Transverse colon (tissue), 4 donors: ENCODE results near the gene FAM107A. TPM values are rescaled to one million over a fixed set of nuclear protein-coding genes. Genes with fewer than 3 reads are reported as not detected.

ENCODE experiments used
- DNase-seq: peaks from one replicate; pipeline ENCODE4 v3.0.0-alpha.2; 2019
- H3K27ac ChIP-seq, 4 donors: fragments of 200-600 bp; sonication (generic); 2 replicates each; pipeline ENCODE4 v1.5.1; 2016 to 2018; ENCODE audit warnings: inconsistent platforms in 4 of 4
- H3K27me3 ChIP-seq: fragments of 200-600 bp; sonication (generic); 2 replicates; pipeline ENCODE4 v1.5.1; 2017; ENCODE audit warnings: inconsistent platforms
- H3K36me3 ChIP-seq, 4 donors: fragments of 200-600 bp; sonication (generic); 2 replicates each; pipeline ENCODE4 v1.5.1; 2017 to 2019; ENCODE audit warnings: inconsistent platforms in 4 of 4
- H3K4me1 ChIP-seq, 4 donors: fragments of 200-600 bp; sonication (generic); 2 replicates each; pipeline ENCODE4 v1.5.1; 2017 to 2020; ENCODE audit warnings: inconsistent platforms in 4 of 4
- H3K4me3 ChIP-seq, 4 donors: fragments of 200-600 bp; sonication (generic); 1 replicate in 1 of 4; 2 replicates in 3 of 4; pipeline versions ENCODE4 v1.5.1 to v1.6.1; 2017 to 2019; ENCODE audit warnings: inconsistent platforms in 4 of 4
- H3K9me3 ChIP-seq, 2 donors: fragments of 200-600 bp; sonication (generic); 2 replicates each; pipeline ENCODE4 v1.5.1; 2017 to 2019; ENCODE audit warnings: inconsistent platforms in 2 of 2
- EP300 ChIP-seq: sonication (generic); formaldehyde crosslinking; IDR thresholded peaks from one replicate; pipeline ENCODE4 v1.6.1; 2017; ENCODE audit warnings: antibody characterized with exemption, low read depth
- POLR2A ChIP-seq: fragments of 450-650 bp; IDR thresholded peaks from one replicate; pipeline ENCODE4 v1.6.1; 2016; ENCODE audit warnings: antibody characterized with exemption, mild to moderate bottlenecking, moderate library complexity
- POLR2AphosphoS5 ChIP-seq, 3 donors: sonication (generic); formaldehyde crosslinking; IDR thresholded peaks; one replicate each; pipeline ENCODE4 v1.6.1; 2016; ENCODE audit warnings: antibody characterized with exemption in 3 of 3
- WGBS, 2 donors: methylation state at CpG; one replicate each; pipeline ENCODE4 v1.1.5; 2018; ENCODE audit warnings: low coverage in 1 of 2; 5-methylcytosine and 5-hydroxymethylcytosine counted together
- in situ Hi-C, 4 donors: fragments of 200-750 bp; cut with MboI; loops; one replicate each; pipeline versions ENCODE4 v1.15.0 to v1.15.1; 2017; ENCODE audit warnings: low sequenced_read_pairs in 3 of 4, low pct_ligation_motif_present in 1 of 4, low pct_unique_long_range_greater_than_20kb in 1 of 4
- intact Hi-C: fragments of 100-400 bp; cut with DNase I; formaldehyde crosslinking; loops from one replicate; pipeline ENCODE4 v1.15.1; 2023; ENCODE audit warnings: low total_unique reads
- total RNA-seq, 4 donors: library from RNA; depleted of rRNA; stranded (reverse); fragments of >200 nt; gene quantifications; one replicate each; pipeline ENCODE4 v1.1.0, GENCODE V29; 2016
- TF ChIP-seq, protein P1 (sequence below), 5 experiments: fragments of 200-600 bp in 3 of 5; fragments of 450-650 bp in 2 of 5; sonication (generic) in 3 of 5; IDR thresholded peaks; 1 replicate in 2 of 5; 2 replicates in 3 of 5; pipeline ENCODE4 v1.5.1; 2016 to 2017; ENCODE audit warnings: antibody characterized with exemption in 5 of 5, inconsistent platforms in 3 of 5, mild to moderate bottlenecking in 2 of 5, moderate library complexity in 1 of 5

The FAM107A gene
- total RNA-seq, 4 donors from 2014 or later = 14.1 to 21.9 (median 16.0) TPM

DNA sequence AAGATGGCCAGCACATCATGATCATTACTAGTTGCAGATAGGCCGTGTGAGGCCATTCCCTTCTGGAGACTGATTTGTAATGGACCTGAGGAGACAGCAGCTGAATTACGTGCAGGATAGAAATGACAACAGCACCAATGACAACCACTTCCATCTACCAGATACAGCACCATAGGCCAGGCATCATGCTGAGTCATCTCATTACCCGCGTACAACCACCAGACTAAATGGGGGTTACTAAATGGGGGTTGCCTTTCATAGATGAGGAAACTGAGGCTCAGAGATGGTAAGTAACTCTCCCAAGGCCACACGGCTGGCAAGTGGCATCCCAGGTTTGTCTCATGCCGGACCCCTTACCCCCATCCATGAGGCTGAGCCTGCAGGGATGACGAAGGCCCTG, 32.8 kb upstream of the FAM107A start:
- H3K36me3 ChIP-seq = no peaks in the 10 kb centered on the region
- H3K9me3 ChIP-seq = no peaks in the 10 kb centered on the region
- in situ Hi-C loops (no loop called here), intact Hi-C loops (no loop called here)
- no peak overlapping the region for H3K4me3 ChIP-seq
- H3K27me3 ChIP-seq = no peaks in the 10 kb centered on the region
- WGBS, 2 donors = 81 to 100% methylated on average over 1 to 7 of the region's 7 CpGs
- H3K27ac ChIP-seq = no peak overlapping the region
- TF ChIP-seq, protein P1, sequence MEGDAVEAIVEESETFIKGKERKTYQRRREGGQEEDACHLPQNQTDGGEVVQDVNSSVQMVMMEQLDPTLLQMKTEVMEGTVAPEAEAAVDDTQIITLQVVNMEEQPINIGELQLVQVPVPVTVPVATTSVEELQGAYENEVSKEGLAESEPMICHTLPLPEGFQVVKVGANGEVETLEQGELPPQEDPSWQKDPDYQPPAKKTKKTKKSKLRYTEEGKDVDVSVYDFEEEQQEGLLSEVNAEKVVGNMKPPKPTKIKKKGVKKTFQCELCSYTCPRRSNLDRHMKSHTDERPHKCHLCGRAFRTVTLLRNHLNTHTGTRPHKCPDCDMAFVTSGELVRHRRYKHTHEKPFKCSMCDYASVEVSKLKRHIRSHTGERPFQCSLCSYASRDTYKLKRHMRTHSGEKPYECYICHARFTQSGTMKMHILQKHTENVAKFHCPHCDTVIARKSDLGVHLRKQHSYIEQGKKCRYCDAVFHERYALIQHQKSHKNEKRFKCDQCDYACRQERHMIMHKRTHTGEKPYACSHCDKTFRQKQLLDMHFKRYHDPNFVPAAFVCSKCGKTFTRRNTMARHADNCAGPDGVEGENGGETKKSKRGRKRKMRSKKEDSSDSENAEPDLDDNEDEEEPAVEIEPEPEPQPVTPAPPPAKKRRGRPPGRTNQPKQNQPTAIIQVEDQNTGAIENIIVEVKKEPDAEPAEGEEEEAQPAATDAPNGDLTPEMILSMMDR (IDR thresholded peaks at IDR 0.05) = no peak
- no peak for TF ChIP-seq POLR2AphosphoS5 (IDR thresholded peaks at IDR 0.05)
- no peaks in the 10 kb centered on the region for H3K4me1 ChIP-seq
- DNase-seq = no peak

DNA sequence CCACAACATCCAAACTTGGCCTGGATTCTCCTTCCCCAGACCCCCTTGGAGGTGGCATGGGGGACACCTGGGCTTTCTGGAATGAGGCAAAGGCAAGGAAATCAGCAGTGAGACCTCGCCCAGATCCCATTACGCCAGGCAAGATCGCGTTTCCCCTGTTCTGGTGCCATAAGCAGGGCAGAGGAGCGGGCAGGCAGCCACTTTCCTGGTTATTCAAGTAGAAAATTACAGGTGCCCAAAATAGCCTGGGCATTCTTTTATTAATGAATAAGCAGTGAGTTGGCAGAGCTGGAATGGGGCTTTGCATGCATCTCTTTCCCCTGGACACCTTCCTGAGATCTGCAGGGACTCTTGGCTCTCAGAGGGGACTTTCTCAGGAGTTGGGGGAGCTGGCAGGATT, 31.5 kb upstream of the FAM107A start:
- H3K9me3 ChIP-seq = no peaks in the 10 kb centered on the region
- H3K4me3 ChIP-seq = no peak overlapping the region
- no peaks in the 10 kb centered on the region for H3K4me1 ChIP-seq
- no peak overlapping the region for H3K27ac ChIP-seq
- DNase-seq = no peak
- no peaks in the 10 kb centered on the region for H3K27me3 ChIP-seq
- no peak for TF ChIP-seq EP300
- TF ChIP-seq POLR2AphosphoS5 (IDR thresholded peaks at IDR 0.05) = no peak
- TF ChIP-seq, protein P1 (IDR thresholded peaks at IDR 0.05) = no peak
- TF ChIP-seq POLR2A = no peak
- WGBS, 2 donors = 93% methylated on average over 5 of the region's 5 CpGs
- in situ Hi-C loops (no loop called here), intact Hi-C loops (no loop called here)
- H3K36me3 ChIP-seq = no peaks in the 10 kb centered on the region

DNA sequence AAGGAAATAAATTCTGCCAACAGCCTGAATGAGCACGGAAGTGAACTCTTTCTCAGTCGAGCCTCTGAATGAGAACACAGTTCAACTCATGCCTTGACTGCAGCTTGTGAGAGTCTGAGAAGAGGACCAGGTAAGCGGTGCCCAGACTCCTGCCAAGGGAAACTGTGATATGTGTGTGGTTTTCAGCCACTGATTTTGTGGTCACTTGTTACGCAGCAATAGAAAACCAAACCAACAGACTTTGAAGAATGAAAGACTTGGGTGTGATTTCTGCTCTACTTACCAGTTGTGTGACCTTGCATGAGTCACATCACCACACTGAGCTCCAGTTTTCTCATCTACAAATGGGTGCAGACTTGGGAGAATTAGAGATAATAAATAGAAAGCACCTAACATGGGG, 30.6 kb upstream of the FAM107A start:
- H3K9me3 ChIP-seq = no peaks in the 10 kb centered on the region
- no peak for DNase-seq
- in situ Hi-C loops (no loop called here), intact Hi-C loops (no loop called here)
- WGBS, 2 donors = 76 to 80% methylated on average over 4 of the region's 4 CpGs
- no peak overlapping the region for H3K4me3 ChIP-seq
- no peaks in the 10 kb centered on the region for H3K27me3 ChIP-seq
- TF ChIP-seq POLR2A (no peak), POLR2AphosphoS5 (IDR thresholded peaks at IDR 0.05) (no peak), EP300 (no peak)
- TF ChIP-seq, protein P1 (IDR thresholded peaks at IDR 0.05) = no peak
- H3K27ac ChIP-seq = no peak overlapping the region
- H3K36me3 ChIP-seq = no peaks in the 10 kb centered on the region
- no peaks in the 10 kb centered on the region for H3K4me1 ChIP-seq

DNA sequence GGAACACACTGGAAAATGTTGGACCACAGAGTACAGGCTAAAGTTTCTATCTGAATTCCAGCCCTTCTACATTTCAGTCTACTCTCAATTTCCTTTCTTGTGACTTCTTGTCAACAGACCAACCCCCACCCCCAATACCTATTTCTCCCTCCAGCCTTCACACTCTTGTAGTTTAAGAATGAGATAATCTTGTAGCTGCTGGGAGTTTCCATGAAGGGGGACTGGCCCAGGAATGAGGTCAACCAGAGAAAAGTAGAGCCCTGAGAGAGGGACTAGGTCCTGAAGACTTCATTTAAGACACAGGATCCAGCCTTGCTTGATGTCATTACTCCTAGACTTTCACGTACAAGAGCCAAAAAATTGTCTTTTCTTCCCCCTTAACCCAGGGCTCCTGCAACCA, 29.5 kb upstream of the FAM107A start:
- TF ChIP-seq, protein P1 (IDR thresholded peaks at IDR 0.05) = no peak
- TF ChIP-seq POLR2AphosphoS5 (IDR thresholded peaks at IDR 0.05) (no peak), POLR2A (no peak), EP300 (no peak)
- H3K27me3 ChIP-seq = peaks cover 3% of the 10 kb centered on the region
- no peak overlapping the region for H3K4me3 ChIP-seq
- no peak for DNase-seq
- no peaks in the 10 kb centered on the region for H3K4me1 ChIP-seq
- intact Hi-C loops = no loop called here
- no peaks in the 10 kb centered on the region for H3K36me3 ChIP-seq
- WGBS, 2 donors = 100% methylated on average over 1 of the region's 1 CpG
- H3K9me3 ChIP-seq = no peaks in the 10 kb centered on the region
- H3K27ac ChIP-seq = no peak overlapping the region
- in situ Hi-C loops = no loop called here
